H9 (cell line): Measurements from ENCODE around the gene CCT3. TPM values are rescaled to one million over a fixed set of nuclear protein-coding genes. Genes with fewer than 3 reads are reported as not detected.

Source experiments
- DNase-seq: peaks from one replicate; pipeline ENCODE4 v3.0.0-alpha.2; 2017
- H2AFZ ChIP-seq: one replicate; pipeline ENCODE4 v1.6.1; 2013; ENCODE audit warnings: mild to moderate bottlenecking, low read length, control low read depth, moderate library complexity
- H2AK5ac ChIP-seq: 2 replicates; pipeline ENCODE4 v1.6.1; 2013; ENCODE audit warnings: low read length, control low read depth, mixed read lengths; ENCODE audit not compliant: insufficient read length
- H2BK120ac ChIP-seq: one replicate; pipeline ENCODE4 v1.6.1; 2013; ENCODE audit warnings: low read depth, mild to moderate bottlenecking, low read length, control low read depth, inconsistent platforms; ENCODE audit not compliant: poor library complexity, severe bottlenecking
- H2BK12ac ChIP-seq: 2 replicates; pipeline ENCODE4 v1.6.1; 2013; ENCODE audit warnings: low read length, control low read depth, mixed read lengths, low read depth; ENCODE audit not compliant: insufficient read length
- H2BK15ac ChIP-seq: 2 replicates; pipeline ENCODE4 v1.6.1; 2013; ENCODE audit warnings: low read depth, low read length, control low read depth
- H2BK20ac ChIP-seq: one replicate; pipeline ENCODE4 v1.6.1; 2013; ENCODE audit warnings: low read depth, mild to moderate bottlenecking, low read length, control low read depth, inconsistent platforms; ENCODE audit not compliant: poor library complexity, severe bottlenecking
- H2BK5ac ChIP-seq: 2 replicates; pipeline ENCODE4 v1.6.1; 2013; ENCODE audit warnings: low read length, control low read depth, mixed read lengths; ENCODE audit not compliant: insufficient read length
- H3K14ac ChIP-seq: 2 replicates; pipeline ENCODE4 v1.6.1; 2013; ENCODE audit warnings: low read length, control low read depth; ENCODE audit not compliant: insufficient read depth
- H3K18ac ChIP-seq: 2 replicates; pipeline ENCODE4 v1.6.1; 2013; ENCODE audit warnings: low read depth, mild to moderate bottlenecking, mixed read lengths, low read length, control low read depth; ENCODE audit not compliant: insufficient read length
- H3K23ac ChIP-seq: 2 replicates; pipeline ENCODE4 v1.6.1; 2013; ENCODE audit warnings: low read length, control low read depth, mixed read lengths, low read depth; ENCODE audit not compliant: insufficient read length
- H3K23me2 ChIP-seq: 2 replicates; pipeline ENCODE4 v1.6.1; 2013; ENCODE audit warnings: low read depth, mild to moderate bottlenecking, mixed read lengths, low read length, control low read depth; ENCODE audit not compliant: insufficient read length, poor library complexity, severe bottlenecking
- H3K27ac ChIP-seq: 2 replicates; pipeline ENCODE4 v1.5.1; 2013; ENCODE audit warnings: low read length, control low read depth, mixed read lengths, low read depth; ENCODE audit not compliant: insufficient read length
- H3K27me3 ChIP-seq: 2 replicates; pipeline ENCODE4 v1.6.1; 2013; ENCODE audit warnings: low read length, control low read depth, inconsistent platforms; ENCODE audit not compliant: insufficient read depth
- H3K4ac ChIP-seq: 2 replicates; pipeline ENCODE4 v1.6.1; 2013; ENCODE audit warnings: low read depth, mild to moderate bottlenecking, control low read depth, inconsistent platforms, low read length, moderate library complexity
- H3K4me1 ChIP-seq: 2 replicates; pipeline ENCODE4 v1.6.1; 2013; ENCODE audit warnings: low read length, control low read depth, inconsistent platforms; ENCODE audit not compliant: insufficient read depth
- H3K4me2 ChIP-seq: 2 replicates; pipeline ENCODE4 v1.6.1; 2013; ENCODE audit warnings: low read length, control low read depth, mixed read lengths; ENCODE audit not compliant: insufficient read length, insufficient read depth
- H3K56ac ChIP-seq: 2 replicates; pipeline ENCODE4 v1.6.1; 2013; ENCODE audit warnings: low read depth, mild to moderate bottlenecking, mixed read lengths, low read length, control low read depth; ENCODE audit not compliant: insufficient read length
- H3K79me1 ChIP-seq: 2 replicates; pipeline ENCODE4 v1.6.1; 2013; ENCODE audit warnings: low read depth, mild to moderate bottlenecking, moderate library complexity, low read length, control low read depth, inconsistent platforms; ENCODE audit not compliant: insufficient read depth, poor library complexity, severe bottlenecking
- H3K79me2 ChIP-seq: 2 replicates; pipeline ENCODE4 v1.6.1; 2013; ENCODE audit warnings: low read length, control low read depth, inconsistent platforms; ENCODE audit not compliant: insufficient read depth
- H3K9ac ChIP-seq: 2 replicates; pipeline ENCODE4 v1.6.1; 2013; ENCODE audit warnings: low read length, control low read depth, mixed read lengths; ENCODE audit not compliant: insufficient read length; ENCODE audit errors: extremely low read depth
- H3K9me3 ChIP-seq: one replicate; pipeline ENCODE4 v1.6.1; 2013; ENCODE audit warnings: low read depth, low read length, inconsistent platforms; ENCODE audit not compliant: control insufficient read depth
- H3T11ph ChIP-seq: one replicate; pipeline ENCODE4 v1.6.1; 2013; ENCODE audit warnings: mild to moderate bottlenecking, low read length, control low read depth, inconsistent platforms
- H4K20me1 ChIP-seq: one replicate; pipeline ENCODE4 v1.6.1; 2013; ENCODE audit not compliant: control insufficient read depth, insufficient read length, insufficient read depth
- H4K5ac ChIP-seq: 2 replicates; pipeline ENCODE4 v1.6.1; 2013; ENCODE audit warnings: low read depth, mild to moderate bottlenecking, mixed read lengths, low read length, control low read depth; ENCODE audit not compliant: insufficient read length
- H4K8ac ChIP-seq: replicated peaks from 2 replicates; pipeline ENCODE4 v1.6.1; 2013; ENCODE audit warnings: low read length, control low read depth, mixed read lengths, low read depth; ENCODE audit not compliant: insufficient read length
- H4K91ac ChIP-seq: 2 replicates; pipeline ENCODE4 v1.6.1; 2013; ENCODE audit warnings: low read depth, mild to moderate bottlenecking, moderate library complexity, mixed read lengths, low read length, control low read depth; ENCODE audit not compliant: insufficient read length
- H3K27ac Mint-ChIP-seq, 3 experiments: 2 replicates in 2 of 3; 3 replicates in 1 of 3; pipeline ENCODE4 v1.8.0; 2020 to 2021; ENCODE audit warnings: mixed read lengths in 3 of 3, mild to moderate bottlenecking in 1 of 3, moderate library complexity in 1 of 3
- H3K27me3 Mint-ChIP-seq: 2 replicates; pipeline ENCODE4 v1.8.0; 2021; ENCODE audit warnings: low read depth, mild to moderate bottlenecking, moderate library complexity, mixed read lengths
- H3K36me3 Mint-ChIP-seq, 3 experiments: 2 replicates in 2 of 3; 3 replicates in 1 of 3; pipeline ENCODE4 v1.8.0; 2020 to 2021; ENCODE audit warnings: low read depth in 3 of 3, mixed read lengths in 3 of 3; ENCODE audit not compliant: insufficient read depth in 1 of 3
- H3K4me1 Mint-ChIP-seq, 2 experiments: 2 replicates each; pipeline ENCODE4 v1.8.0; 2020; ENCODE audit warnings: mixed read lengths in 2 of 2
- H3K4me3 Mint-ChIP-seq, 2 experiments: 2 replicates in 1 of 2; 3 replicates in 1 of 2; pipeline ENCODE4 v1.8.0; 2020 to 2021; ENCODE audit warnings: mild to moderate bottlenecking in 2 of 2, mixed read lengths in 2 of 2, moderate library complexity in 1 of 2
- H3K9me3 Mint-ChIP-seq, 2 experiments: 2 replicates in 1 of 2; 3 replicates in 1 of 2; pipeline ENCODE4 v1.8.0; 2020; ENCODE audit warnings: mild to moderate bottlenecking in 2 of 2, mixed read lengths in 2 of 2, moderate library complexity in 1 of 2
- CTCF ChIP-seq: fragments of 200-600 bp; sonication (generic); conservative IDR thresholded peaks from 3 replicates; pipeline ENCODE4 v1.8.0; 2021; ENCODE audit warnings: antibody characterized with exemption, mild to moderate bottlenecking
- total RNA-seq: library from RNA; stranded (reverse); gene quantifications from 2 replicates; pipeline ENCODE4 v1.2.1, GENCODE V29; 2021

The CCT3 gene
- total RNA-seq, 1 experiment from 2014 or later, result 524 TPM

DNA sequence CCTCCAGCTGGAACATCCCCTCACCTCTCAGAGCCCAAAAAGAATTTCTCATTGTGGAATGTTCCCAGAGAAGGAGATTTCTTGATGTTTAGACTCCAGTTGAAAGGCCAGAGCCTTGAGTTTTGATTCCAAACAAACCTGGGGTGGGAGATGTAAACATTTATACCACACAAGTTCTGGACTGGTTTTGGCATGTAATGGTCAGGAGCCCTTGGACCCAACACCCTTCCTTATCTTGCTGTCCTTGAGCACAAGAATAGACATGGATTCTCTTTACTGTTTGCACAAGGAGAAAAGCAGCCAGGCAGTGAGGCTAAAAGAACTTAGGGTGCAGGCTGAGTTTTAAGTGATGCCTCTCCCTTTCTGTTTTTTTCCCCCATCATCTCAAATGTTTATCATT, 35.5 kb upstream of the CCT3 start:
- Histone ChIP-seq H4K91ac (no peak overlapping the region), H4K20me1 (no peaks in the 10 kb centered on the region), H2BK120ac (no peak overlapping the region), H2BK5ac (no peak overlapping the region), H2AK5ac (no peak overlapping the region), H3K4me2 (no peak overlapping the region), H3T11ph (no peak overlapping the region), H3K27ac (no peak overlapping the region), H3K56ac (no peak overlapping the region), H3K18ac (no peak overlapping the region), H3K9ac (no peak overlapping the region), H4K5ac (no peak overlapping the region), H3K4me1 (no peaks in the 10 kb centered on the region), H3K14ac (no peak overlapping the region), H3K9me3 (no peaks in the 10 kb centered on the region), H4K8ac (no peak overlapping the region), H3K27me3 (no peaks in the 10 kb centered on the region; the same call in 1 of the 2 replicates), H3K23ac (no peak overlapping the region), H3K79me1 (no peaks in the 10 kb centered on the region), H2BK20ac (no peak overlapping the region), H3K79me2 (no peaks in the 10 kb centered on the region), H3K4ac (no peak overlapping the region), H3K23me2 (peaks cover 4% of the 10 kb centered on the region), H2BK12ac (no peak overlapping the region), H2AFZ (no peak overlapping the region), H2BK15ac (no peak overlapping the region)
- no peak for DNase-seq
- no peak overlapping the region for H3K27ac Mint-ChIP-seq
- no peak overlapping the region for H3K4me3 Mint-ChIP-seq
- H3K27me3 Mint-ChIP-seq, result peaks cover 42% of the 10 kb centered on the region
- peaks cover 4 to 7% of the 10 kb centered on the region in 2 experiments for H3K4me1 Mint-ChIP-seq
- H3K36me3 Mint-ChIP-seq, result no peaks in the 10 kb centered on the region; a peak in 1 of 7 replicates
- TF ChIP-seq CTCF, result no peak
- no peaks in the 10 kb centered on the region for H3K9me3 Mint-ChIP-seq
